VCaP (cell line): Measurements from ENCODE around the gene S100A1.
"Not testable (repeated sequence)": the region's sequence is repeated elsewhere in the genome, so short reads cannot be mapped to it uniquely, and the experiment has no call there.

ENCODE experiments used
- H3K27ac ChIP-seq: fragments of 450-650 bp; 2 replicates; pipeline ENCODE4 v1.5.1; 2017
- TF ChIP-seq, protein P1 (sequence below): fragments of 450-650 bp; conservative IDR thresholded peaks from 2 replicates; pipeline ENCODE4 v1.5.1; 2017; ENCODE audit warnings: mild to moderate bottlenecking, moderate library complexity

Gene S100A1

DNA sequence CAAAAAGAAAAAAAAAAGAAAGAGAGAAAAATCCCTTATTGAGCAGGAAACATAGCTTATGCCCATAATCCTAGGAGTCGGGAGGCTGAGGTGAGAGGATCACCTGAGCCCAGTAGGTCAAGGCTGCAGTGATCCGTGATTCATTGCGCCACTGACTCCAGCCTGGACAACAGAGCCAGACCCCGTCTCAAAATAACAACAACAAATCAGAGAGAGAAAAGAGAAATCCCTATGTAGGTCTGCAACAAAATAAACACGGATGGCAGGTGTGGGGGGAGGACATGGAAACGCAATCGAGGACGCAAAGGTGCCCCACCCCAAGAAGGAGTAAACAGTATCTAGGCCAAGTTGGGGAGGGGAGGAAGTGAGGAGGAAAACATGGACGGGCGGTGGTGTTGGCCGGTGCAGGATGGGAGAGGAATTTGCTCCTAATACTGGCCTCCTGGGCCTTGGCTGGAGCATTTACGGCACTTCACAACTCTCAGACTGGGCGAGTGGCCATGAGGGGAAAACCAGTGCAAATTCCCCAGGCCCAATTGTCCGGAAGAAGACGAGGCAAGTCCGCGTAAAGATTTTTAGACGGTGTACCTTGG, 5.0 kb downstream of the S100A1 start:
- TF ChIP-seq, protein P1, sequence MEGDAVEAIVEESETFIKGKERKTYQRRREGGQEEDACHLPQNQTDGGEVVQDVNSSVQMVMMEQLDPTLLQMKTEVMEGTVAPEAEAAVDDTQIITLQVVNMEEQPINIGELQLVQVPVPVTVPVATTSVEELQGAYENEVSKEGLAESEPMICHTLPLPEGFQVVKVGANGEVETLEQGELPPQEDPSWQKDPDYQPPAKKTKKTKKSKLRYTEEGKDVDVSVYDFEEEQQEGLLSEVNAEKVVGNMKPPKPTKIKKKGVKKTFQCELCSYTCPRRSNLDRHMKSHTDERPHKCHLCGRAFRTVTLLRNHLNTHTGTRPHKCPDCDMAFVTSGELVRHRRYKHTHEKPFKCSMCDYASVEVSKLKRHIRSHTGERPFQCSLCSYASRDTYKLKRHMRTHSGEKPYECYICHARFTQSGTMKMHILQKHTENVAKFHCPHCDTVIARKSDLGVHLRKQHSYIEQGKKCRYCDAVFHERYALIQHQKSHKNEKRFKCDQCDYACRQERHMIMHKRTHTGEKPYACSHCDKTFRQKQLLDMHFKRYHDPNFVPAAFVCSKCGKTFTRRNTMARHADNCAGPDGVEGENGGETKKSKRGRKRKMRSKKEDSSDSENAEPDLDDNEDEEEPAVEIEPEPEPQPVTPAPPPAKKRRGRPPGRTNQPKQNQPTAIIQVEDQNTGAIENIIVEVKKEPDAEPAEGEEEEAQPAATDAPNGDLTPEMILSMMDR = no peak
- H3K27ac ChIP-seq = peak overlapping the region; percentile 100

DNA sequence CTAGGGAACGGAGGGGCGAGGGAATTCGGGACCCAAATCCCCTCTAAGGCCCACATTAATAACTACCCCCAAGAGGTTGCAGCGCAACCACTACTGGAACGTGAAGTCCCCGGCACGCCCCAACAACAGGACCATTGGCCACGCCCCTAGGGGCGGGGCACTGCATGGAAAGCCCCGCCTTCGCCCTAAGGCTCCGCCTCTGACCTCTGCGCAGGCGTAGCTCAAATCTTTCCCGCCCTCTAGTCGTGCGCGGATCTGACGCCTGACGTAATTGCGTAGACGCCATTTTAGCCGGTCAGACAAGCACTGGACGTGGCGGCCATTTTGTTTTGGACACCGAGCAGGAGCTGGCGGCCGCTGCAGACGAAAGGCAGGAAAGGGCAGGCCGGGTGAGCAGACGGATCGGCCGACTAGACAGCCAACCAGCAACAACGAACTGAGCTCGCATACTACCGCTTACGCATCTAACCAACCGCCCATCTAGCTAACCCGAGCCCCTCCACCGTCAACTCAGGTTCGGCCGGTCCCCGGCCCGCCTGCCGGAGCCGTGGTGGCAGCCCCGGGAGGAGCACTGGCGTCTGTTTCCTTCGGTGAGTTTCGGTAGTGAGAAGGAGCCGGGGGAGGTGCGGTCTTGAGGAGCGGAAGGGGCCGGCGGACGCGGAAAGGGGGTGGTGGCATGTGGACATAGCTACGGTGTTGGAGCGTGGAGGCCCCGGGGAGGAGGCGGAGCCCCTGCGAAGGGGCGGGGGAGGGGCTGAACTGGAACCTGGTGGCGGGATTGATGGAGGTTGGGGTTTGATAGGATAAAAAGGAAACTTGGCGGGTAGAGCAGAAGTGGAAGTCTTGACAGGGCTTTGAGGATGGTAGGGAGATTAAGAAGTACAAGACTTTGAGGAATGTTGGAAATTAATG, 5.8 kb downstream of the S100A1 start, which contains the start of gene CHTOP:
Gene CHTOP, plus strand, starts transcription at position 313 of the 912 bp plus-strand sequence. CDS start 2,523 bp downstream, outside the sequence.
- TF ChIP-seq, protein P1 = no peak
- peak within 1 kb of the TSS; percentile 100 for H3K27ac ChIP-seq

DNA sequence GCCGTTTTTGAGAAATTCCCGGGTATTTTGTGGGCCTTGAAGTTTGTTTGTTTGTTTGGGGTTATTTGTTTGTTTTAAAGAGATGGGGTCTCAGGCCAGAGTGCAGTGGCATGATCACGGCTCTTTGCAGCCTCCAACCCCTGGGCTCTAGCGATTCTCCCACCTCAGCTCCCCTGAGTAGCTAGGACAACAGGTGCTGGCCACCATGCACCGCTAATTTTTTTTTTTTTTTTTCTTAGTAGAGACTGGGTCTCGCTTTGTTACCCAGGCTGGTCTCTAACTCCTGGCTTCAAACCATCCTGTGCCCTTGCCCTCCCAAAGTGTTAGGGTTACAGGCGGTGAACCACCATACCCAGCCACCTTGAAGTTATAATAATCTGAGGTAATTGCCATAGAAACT, 7.6 kb downstream of the S100A1 start:
- peak overlapping the region; percentile 100; the same call in 1 of the 2 replicates for H3K27ac ChIP-seq
- TF ChIP-seq, protein P1 = no peak

DNA sequence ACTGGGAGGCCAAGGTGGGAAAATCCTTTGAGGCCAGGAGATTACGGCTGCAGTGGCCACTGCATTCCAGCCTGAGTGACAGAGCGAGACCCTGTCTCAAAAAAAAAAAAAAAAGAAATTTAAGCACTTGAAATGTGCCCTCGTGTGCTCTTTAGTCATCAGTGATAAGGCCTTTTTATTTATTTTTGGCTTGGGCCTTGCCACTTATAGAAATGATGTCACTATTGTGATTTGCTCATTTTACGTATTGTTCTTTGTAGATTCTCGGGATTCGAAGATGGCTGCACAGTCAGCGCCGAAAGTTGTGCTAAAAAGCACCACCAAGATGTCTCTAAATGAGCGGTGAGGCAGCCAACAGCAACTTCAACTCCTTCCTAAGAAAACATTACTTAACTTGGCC, 8.1 kb downstream of the S100A1 start:
- H3K27ac ChIP-seq = no peak overlapping the region; the same call in 1 of the 2 replicates
- TF ChIP-seq, protein P1 = no peak

DNA sequence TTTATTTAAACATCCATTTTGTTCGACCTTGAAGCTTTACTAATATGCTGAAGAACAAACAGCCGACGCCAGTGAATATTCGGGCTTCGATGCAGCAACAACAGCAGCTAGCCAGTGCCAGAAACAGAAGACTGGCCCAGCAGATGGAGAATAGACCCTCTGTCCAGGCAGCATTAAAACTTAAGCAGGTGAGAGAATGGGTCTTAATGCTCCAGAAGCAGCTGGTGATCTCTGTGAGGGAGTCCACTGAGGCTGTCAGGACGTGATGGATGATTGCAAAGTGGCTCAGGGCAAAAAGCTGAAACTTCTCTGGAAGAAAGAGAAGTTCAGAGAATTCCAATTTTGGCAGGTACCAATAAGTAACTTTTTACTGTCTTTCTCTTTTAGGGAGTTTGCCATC, 10.0 kb downstream of the S100A1 start:
- TF ChIP-seq, protein P1 = no peak
- no peak overlapping the region for H3K27ac ChIP-seq

DNA sequence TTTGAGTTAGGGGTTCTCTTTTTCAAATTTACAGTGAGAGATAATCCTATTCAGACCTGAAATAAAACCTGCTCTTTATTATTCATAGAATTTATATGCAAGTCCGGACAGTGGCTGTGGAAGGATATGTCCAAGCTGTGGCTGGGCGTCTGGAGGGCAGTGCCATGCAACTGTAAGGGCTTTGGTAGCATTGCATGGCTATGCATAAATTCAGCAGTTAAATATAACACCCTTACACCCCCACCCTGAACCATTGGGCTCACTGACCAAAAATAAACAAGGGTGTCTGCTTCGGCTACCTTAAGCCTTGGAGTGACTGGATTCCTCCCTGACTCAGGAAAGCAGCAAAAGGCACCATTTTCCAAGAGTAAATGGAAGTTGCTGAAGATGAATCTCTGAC, 11.0 kb downstream of the S100A1 start:
- TF ChIP-seq, protein P1 = no peak

DNA sequence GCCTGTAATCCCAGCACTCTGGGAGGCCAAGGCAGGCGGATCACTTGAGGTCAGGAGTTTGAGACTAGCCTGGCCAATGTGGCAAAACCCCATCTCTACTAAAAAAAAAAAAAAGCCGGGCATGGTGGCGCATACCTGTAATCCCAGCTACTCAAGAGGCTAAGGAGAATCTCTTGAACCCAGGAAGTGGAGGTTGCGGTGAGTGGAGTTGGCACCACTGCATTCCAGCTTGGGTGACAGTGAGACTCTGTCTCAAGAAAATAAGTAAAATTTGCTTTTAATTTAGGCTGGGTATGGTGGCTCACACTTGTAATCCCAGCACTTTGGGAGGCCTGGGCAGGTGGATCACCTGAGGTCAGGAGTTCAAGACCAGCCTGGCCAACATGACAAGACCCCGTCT, 12.0 kb downstream of the S100A1 start:
- not testable (repeated sequence) for H3K27ac ChIP-seq

More for the DNA sequence above, 11.0 kb downstream of the S100A1 start:
- no peak overlapping the region for H3K27ac ChIP-seq

DNA sequence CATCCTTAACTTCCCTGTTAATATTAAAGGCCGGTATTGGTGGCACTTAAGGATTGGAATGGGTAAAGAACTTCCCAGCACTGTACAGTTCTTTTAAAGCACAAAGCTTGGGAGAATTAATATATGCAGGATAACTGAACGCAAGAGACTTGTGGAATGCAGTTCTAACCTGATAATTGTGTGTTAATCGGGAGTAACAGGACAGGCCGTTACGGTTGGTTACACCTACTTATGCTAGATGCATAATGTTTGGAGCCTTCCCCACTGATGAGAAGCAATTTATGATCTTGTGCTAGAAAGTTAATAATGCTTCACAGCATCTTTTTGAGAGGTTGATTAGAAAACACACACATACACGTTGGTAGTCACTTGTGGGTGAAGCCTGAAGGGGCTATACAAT, 12.6 kb downstream of the S100A1 start:
- TF ChIP-seq, protein P1 = no peak

More for the DNA sequence above, 12.6 kb downstream of the S100A1 start:
- H3K27ac ChIP-seq = no peak overlapping the region
